Fibroblast of the conjunctiva (primary cell): ENCODE measurements around the gene STX2.
A peak's percentile ranks its signal among the peaks of the same experiment; 100 is the strongest.
"Not testable (repeated sequence)": the region's sequence is repeated elsewhere in the genome, so short reads cannot be mapped to it uniquely, and the experiment has no call there.

ENCODE experiments used
- DNase-seq: peaks from one replicate; pipeline ENCODE4 v3.0.0-alpha.2; 2010; ENCODE audit warnings: low read depth

The STX2 gene

GRCh38 chr12:130800312-130800711 lies 38.7 kb downstream of the STX2 start:
- DNase-seq, result no peak

DNA sequence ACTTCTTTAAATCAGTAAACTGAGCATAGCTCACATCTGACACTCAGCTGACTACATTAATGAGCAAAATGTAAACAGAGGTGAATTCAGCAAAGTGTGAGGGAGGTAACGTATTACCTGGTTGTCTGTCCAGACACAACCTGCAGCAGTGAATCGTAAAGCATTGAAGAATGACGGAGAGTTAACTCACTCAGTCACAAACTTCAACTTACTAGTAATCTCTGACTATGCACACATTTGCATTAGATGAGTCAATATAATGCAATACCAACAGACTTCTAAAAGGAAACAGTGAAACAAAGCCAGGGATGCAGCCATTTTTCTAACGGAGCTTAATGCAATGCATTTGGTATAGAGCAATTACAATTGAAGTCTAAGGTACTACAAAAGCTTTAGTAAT lies 40.0 kb downstream of the STX2 start:
- DNase-seq, result no peak

- no peak for DNase-seq
Measured at GRCh38 chr12:130796985-130797686, 41.9 kb downstream of the STX2 start.

DNA sequence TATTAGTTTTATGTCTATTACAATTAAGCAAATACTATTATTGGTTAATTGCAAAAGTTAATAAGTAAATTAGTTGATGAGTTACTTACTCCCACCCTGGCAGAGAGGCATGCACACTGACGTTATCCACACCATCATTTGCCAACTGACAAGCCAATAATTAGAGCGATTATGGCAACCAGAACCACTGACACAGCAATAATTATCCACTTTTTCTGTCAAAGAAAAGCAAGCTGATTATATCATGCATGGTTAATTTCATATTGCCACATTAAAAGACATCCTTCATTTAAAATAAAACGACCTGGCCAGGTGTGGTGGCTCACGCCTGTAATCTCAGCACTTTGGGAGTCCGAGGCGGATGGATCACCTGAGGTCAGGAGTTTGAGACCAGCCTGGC lies 43.1 kb downstream of the STX2 start:
- DNase-seq, result no peak

DNA sequence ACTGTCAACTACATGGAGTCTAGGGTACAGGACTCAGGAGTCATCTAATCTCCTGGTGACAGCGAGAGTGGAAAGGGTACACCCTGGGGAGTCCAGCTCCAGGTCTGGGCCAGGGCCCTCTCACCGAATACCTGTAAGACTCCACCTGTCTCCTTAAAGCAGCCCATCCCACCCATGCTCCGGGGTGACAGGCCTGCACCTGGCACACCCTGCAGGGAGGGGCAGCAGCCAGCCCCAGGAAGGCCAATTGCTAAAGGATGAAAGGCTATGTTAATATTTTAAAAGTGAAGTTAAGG lies 45.5 kb downstream of the STX2 start:
- DNase-seq, result no peak

- DNase-seq, result no peak
Measured at GRCh38 chr12:130792821-130793553, 46.1 kb downstream of the STX2 start.

- no peak for DNase-seq
Measured at GRCh38 chr12:130791629-130792028, 47.4 kb downstream of the STX2 start.

GRCh38 chr12:130788515-130788914 lies 50.5 kb downstream of the STX2 start:
- no peak for DNase-seq

GRCh38 chr12:130787445-130788410 lies 51.3 kb downstream of the STX2 start:
- peak; percentile 56 for DNase-seq

DNA sequence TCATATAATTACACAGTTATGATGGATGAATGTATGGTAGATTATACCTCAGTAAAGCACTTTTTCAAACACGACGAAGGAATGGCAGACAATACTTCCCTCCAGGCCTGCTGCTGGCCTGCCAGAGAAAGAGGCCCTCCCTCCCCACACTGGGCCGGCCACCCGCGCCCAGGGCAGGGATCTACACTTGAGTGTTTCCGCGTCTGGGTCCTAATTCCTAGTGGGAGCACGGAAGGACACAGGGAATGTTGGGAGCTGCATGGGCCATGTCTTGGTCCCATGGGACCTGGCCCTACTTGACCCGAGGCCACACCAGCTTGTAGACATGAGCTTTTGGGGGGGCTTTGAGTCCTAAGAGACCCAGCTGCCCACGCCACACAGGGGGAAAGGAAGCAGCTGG lies 52.0 kb downstream of the STX2 start:
- DNase-seq, result no peak

DNA sequence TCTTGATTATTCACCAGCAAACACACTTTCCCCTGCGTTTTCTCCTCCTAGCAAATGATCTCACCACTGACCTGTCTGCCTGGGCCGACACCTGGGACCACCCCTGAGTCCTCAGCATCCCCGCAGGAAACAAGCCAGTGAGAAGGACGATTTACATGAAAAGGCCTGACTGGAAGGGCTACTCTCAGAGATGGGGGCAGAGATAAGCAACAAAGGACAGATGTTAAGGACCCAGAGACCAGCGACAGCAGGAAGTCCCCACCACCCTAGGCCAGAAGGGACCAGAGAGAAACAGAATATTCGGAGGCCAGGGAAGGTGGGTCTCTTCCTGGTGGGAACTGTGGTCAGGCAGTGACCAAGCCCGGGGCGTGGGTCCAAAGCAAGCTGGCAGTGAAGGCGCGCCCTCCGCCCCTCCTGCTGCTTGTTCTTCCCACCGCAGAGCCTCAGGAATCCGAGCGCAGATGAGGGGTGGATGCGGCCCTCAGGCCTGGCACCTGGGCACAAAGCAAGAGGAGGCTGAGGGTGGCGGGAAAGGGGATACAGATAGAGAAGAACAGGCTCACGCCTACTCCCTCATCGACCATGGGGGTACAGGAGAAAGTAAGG lies 55.8 kb downstream of the STX2 start:
- no peak for DNase-seq

DNA sequence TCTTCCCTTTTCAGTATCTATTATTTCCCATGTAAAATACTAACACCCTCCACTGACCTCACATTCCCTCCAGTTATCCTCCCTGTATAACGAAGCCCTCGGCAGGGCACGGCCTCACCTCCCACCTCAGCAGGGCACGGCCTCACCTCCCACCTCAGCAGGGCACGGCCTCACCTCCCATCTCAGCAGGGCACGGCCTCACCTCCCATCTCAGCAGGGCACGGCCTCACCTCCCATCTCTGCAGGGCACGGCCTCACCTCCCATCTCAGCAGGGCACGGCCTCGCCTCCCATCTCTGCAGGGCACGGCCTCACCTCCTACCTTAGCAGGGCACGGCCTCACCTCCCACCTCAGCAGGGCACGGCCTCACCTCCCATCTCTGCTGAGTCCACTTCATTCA lies 56.8 kb downstream of the STX2 start:
- DNase-seq, result not testable (repeated sequence)

GRCh38 chr12:130780880-130781575 lies 58.0 kb downstream of the STX2 start:
- DNase-seq, result no peak

DNA sequence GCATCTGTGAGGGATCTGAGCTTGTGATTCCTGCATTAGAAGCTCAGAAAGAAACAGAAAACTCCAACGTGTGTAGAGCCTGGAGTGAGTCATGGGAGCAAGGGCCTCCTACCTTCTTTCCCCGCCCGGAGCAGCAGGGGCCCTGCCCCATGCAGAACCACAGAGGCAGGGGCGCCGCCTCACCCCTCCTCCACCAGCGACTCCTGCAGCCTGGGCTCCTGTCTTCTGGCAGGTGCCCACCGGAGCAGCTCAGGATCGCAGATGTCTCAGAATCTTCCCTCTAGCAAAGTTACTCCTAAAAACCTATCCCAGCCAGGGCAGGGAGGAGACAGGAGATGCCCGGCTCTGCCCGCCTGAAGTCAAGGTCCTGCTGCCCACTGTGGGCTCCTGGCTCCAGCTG lies 58.7 kb downstream of the STX2 start:
- DNase-seq, result no peak

DNA sequence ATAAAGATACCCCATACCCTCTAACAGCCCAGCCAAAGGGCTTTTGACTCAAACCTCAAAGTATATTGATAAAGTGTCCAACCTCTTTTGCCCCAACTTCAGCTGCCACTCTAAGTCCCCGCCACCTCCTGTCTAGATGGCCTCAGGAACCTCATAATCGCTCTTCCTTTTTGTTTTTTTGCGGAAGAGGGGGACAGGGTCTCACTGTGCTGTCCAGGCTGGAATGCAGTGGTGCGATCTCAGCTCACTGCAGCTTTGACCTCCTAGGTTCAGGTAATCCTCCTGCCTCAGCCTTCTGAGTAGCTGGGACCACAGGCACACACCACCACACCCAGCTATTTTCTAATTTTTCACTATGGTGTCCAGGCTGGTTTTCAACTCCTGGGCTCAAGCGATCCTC lies 60.3 kb downstream of the STX2 start:
- DNase-seq, result no peak

GRCh38 chr12:130776857-130777339 lies 62.2 kb downstream of the STX2 start:
- DNase-seq, result no peak

DNA sequence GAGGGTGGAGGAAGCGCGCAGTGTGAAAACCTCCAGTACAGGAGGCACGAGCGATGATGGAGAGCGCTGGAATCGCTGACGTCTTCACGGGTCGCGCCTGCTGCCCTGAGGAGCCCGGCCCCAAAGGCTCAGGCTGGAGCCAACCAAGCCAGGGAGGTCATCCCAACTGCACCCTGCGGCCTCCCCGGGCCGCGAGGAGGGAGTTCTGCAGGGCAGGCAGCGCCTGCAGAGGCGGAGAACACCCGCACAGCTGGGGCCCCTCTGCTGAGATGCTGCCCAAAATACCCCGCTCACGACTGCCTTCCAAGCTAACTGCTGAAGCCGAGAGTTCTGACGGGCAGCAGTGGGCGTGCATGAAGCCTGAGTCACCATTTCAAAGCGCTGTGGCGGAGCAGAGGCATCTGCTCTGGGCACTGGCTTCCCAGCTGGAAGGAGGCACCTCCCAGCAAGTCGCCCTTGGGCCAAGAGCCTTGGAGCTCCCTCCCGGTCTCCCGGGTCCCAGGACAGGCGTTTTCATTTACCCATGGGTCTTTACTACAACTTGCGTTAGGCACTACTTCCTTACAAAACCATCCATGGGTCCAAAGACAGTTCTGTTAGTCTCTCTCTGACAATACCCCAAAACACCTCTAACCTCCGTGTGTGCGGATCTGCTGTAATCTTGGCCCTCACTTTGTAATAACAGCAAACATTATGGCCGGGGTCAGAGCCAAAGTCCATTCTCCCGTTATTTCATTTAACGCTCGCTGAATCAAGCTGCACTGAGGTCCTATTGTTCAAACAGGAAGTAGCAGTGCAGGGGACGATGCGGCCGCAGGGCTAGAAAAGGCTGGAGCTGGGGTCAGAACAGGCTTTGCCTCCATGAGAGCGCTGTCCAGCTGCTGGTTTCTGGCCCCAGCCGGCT lies 62.8 kb downstream of the STX2 start:
- peak; percentile 79 for DNase-seq

GRCh38 chr12:130770413-130771028 lies 68.5 kb downstream of the STX2 start:
- DNase-seq, result no peak

DNA sequence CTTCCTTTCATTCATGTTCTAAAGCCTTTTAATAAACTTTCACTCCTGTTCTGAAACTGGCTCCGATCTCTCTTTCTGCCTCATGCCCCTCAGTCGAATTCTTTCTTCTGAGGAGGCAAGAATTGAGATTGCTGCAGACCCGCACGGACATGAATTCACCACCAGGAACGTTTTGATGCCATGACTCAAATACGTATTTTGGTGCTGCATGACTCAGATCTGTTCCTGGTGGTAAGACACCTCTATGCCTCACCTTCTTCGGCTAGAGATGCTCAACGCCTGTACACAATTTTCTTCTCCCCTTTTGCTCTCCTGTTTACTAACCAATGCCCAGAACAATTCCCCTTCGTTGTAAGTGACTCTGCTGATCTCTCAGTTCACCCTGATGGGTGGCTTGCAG lies 70.9 kb downstream of the STX2 start:
- DNase-seq, result no peak

- DNase-seq, result no peak
Measured at GRCh38 chr12:130766470-130766869, 72.6 kb downstream of the STX2 start.
